HFFc6 (cell line): Measurements from ENCODE around the gene TAF1L. TPM values are rescaled to one million over a fixed set of nuclear protein-coding genes. Genes with fewer than 3 reads are reported as not detected.
"Not testable (repeated sequence)": the region's sequence is repeated elsewhere in the genome, so short reads cannot be mapped to it uniquely, and the experiment has no call there.

Source experiments
- DNase-seq: peaks from one replicate; pipeline ENCODE4 v3.0.0-alpha.2; 2018
- H3K27ac Mint-ChIP-seq: 2 replicates; pipeline ENCODE4 v1.8.0; 2020; ENCODE audit warnings: mild to moderate bottlenecking, mixed read lengths
- H3K27me3 Mint-ChIP-seq: 2 replicates; pipeline ENCODE4 v1.8.0; 2021; ENCODE audit warnings: mild to moderate bottlenecking, moderate library complexity, mixed read lengths; ENCODE audit not compliant: insufficient read depth
- H3K36me3 Mint-ChIP-seq: 2 replicates; pipeline ENCODE4 v1.8.0; 2021; ENCODE audit warnings: low read depth, mixed read lengths
- H3K4me1 Mint-ChIP-seq: 2 replicates; pipeline ENCODE4 v1.8.0; 2020; ENCODE audit warnings: low read depth, mixed read lengths
- H3K4me3 Mint-ChIP-seq: 2 replicates; pipeline ENCODE4 v1.8.0; 2020; ENCODE audit warnings: mild to moderate bottlenecking, moderate library complexity, mixed read lengths
- H3K9me3 Mint-ChIP-seq: 2 replicates; pipeline ENCODE4 v1.8.0; 2020; ENCODE audit warnings: mild to moderate bottlenecking, mixed read lengths
- total RNA-seq, 6 experiments: library from RNA; stranded (reverse); fragmentation: NEBNext Ultra II Directional; extraction: Animal tissue kit (Norgen Biotek cat#: 25700); gene quantifications; 2 replicates in 1 of 6; 3 replicates in 5 of 6; pipeline ENCODE4 v1.2.3, GENCODE V29; 2021
- TF ChIP-seq, protein P1 (sequence below): fragments of 200-600 bp; sonication (generic); IDR thresholded peaks from 2 replicates; pipeline ENCODE4 v1.5.0; 2021; ENCODE audit warnings: antibody characterized with exemption, mild to moderate bottlenecking

The TAF1L gene
- total RNA-seq, 6 experiments from 2014 or later, result not detected

- no peak for DNase-seq
Observed at GRCh38 chr9:32665101-32665500, 29.6 kb upstream of the TAF1L start.

DNA sequence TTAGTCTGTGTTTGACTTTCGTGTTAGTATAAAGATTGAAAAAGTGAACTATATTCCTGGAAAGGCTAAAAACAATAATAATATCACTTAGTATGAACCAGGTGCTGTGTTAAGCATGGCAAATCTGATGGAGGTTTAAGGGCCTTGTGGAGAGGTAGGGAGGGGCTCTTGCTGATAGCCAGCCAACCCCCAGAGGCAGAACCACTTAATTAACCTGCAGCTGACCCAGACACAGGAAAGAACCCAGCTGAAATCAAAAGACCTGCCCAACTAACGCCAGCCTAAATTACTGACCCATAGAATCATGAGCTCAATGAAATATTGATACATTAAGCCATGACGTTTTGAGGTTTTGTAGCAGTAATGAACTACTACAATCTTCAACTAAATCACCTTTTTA, 28.3 kb upstream of the TAF1L start:
- Mint-ChIP-seq H3K27me3 (no peaks in the 10 kb centered on the region; the same call in 1 of the 2 replicates), H3K4me1 (peaks cover 5% of the 10 kb centered on the region; the same call in 1 of the 2 replicates), H3K9me3 (no peaks in the 10 kb centered on the region; the same call in 1 of the 2 replicates), H3K36me3 (no peaks in the 10 kb centered on the region), H3K27ac (no peak overlapping the region), H3K4me3 (no peak overlapping the region)
- TF ChIP-seq, protein P1, sequence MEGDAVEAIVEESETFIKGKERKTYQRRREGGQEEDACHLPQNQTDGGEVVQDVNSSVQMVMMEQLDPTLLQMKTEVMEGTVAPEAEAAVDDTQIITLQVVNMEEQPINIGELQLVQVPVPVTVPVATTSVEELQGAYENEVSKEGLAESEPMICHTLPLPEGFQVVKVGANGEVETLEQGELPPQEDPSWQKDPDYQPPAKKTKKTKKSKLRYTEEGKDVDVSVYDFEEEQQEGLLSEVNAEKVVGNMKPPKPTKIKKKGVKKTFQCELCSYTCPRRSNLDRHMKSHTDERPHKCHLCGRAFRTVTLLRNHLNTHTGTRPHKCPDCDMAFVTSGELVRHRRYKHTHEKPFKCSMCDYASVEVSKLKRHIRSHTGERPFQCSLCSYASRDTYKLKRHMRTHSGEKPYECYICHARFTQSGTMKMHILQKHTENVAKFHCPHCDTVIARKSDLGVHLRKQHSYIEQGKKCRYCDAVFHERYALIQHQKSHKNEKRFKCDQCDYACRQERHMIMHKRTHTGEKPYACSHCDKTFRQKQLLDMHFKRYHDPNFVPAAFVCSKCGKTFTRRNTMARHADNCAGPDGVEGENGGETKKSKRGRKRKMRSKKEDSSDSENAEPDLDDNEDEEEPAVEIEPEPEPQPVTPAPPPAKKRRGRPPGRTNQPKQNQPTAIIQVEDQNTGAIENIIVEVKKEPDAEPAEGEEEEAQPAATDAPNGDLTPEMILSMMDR, result no peak
- no peak for DNase-seq

More at GRCh38 chr9:32665101-32665500, 29.6 kb upstream of the TAF1L start:
- H3K4me3 Mint-ChIP-seq, result no peak overlapping the region
- no peaks in the 10 kb centered on the region for H3K36me3 Mint-ChIP-seq
- TF ChIP-seq, protein P1, result no peak
- peaks cover 5% of the 10 kb centered on the region; the same call in 1 of the 2 replicates for H3K4me1 Mint-ChIP-seq
- H3K27ac Mint-ChIP-seq, result no peak overlapping the region
- H3K27me3 Mint-ChIP-seq, result no peaks in the 10 kb centered on the region; the same call in 1 of the 2 replicates
- no peaks in the 10 kb centered on the region; the same call in 1 of the 2 replicates for H3K9me3 Mint-ChIP-seq

DNA sequence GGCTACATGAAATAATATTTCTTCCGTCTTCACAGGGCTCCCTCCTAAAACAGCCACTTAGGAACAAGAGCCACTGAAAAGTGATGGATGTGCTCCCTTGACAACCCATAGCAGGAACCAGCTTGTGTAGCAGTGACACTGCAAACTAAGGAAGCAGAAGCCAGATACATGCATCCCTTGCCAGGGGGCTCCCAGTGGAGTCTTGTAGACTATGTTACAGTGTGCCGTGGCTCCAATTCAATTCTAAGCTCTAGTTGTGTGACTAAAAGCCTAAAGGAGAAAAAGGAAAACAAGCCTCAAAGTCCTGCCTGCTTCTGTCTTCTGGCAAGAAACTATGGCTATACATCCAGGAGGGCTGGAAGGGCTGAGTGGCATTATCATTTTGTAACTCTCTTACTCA, 12.2 kb upstream of the TAF1L start:
- no peaks in the 10 kb centered on the region for H3K9me3 Mint-ChIP-seq
- no peak overlapping the region for H3K27ac Mint-ChIP-seq
- peaks cover 11% of the 10 kb centered on the region for H3K4me1 Mint-ChIP-seq
- no peak for DNase-seq
- H3K4me3 Mint-ChIP-seq, result no peak overlapping the region
- H3K27me3 Mint-ChIP-seq, result no peaks in the 10 kb centered on the region; the same call in 1 of the 2 replicates
- no peaks in the 10 kb centered on the region for H3K36me3 Mint-ChIP-seq
- TF ChIP-seq, protein P1, result no peak

- peak; percentile 89 for DNase-seq
- H3K27ac Mint-ChIP-seq, result peak overlapping the region; percentile 46; the same call in 1 of the 2 replicates
- H3K4me1 Mint-ChIP-seq, result peaks cover 11% of the 10 kb centered on the region
- H3K4me3 Mint-ChIP-seq, result no peak overlapping the region
- H3K27me3 Mint-ChIP-seq, result no peaks in the 10 kb centered on the region; the same call in 1 of the 2 replicates
- TF ChIP-seq, protein P1, result no peak
- no peaks in the 10 kb centered on the region for H3K36me3 Mint-ChIP-seq
- no peaks in the 10 kb centered on the region for H3K9me3 Mint-ChIP-seq
Observed at GRCh38 chr9:32644698-32645097, 9.2 kb upstream of the TAF1L start.

DNA sequence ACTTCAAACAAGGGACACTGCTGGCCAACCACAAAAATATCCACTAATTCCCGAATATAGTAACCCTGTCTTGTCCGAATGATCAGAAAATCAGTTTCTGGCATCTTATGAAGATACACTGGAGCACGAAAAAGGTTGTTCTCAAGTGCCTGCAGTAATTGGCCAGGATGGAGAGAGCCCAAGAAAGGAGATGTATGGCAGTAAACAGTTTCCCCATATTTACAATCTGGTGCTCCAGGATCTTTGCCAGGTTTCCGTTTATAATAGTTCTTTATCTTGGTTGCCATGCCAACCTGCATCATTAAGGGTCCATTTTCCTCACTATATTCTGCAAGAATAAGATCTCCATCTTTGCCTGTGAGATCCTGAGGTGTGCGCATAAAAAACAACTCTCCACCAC, 2.3 kb downstream of the TAF1L start:
- not testable (repeated sequence) for H3K27me3 Mint-ChIP-seq, H3K4me3 Mint-ChIP-seq, H3K4me1 Mint-ChIP-seq, DNase-seq, H3K9me3 Mint-ChIP-seq, H3K27ac Mint-ChIP-seq, H3K36me3 Mint-ChIP-seq

DNA sequence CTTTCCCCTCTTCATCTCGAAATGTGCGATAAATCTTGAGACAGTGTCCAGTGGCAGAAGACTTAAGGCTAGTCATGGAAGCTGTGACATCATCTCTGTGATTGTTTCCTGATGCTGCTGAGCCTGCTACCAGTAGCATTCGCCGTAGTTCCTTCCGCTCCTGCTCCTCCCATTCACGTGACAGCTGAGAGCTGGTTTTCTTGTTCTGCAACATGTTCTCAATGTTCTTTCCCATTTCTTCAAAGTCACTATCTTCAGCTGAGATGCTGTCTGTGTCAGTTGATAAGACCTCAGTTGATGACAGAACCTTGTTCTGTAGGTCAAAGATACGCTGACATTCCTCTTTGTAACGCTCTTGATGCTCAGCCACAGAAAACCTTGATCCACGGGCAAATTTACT, 3.5 kb downstream of the TAF1L start:
- no peak overlapping the region for H3K4me3 Mint-ChIP-seq
- H3K36me3 Mint-ChIP-seq, result no peaks in the 10 kb centered on the region
- peaks cover 3% of the 10 kb centered on the region for H3K27me3 Mint-ChIP-seq
- peaks cover 4% of the 10 kb centered on the region; the same call in 1 of the 2 replicates for H3K9me3 Mint-ChIP-seq
- TF ChIP-seq, protein P1, result no peak
- H3K27ac Mint-ChIP-seq, result no peak overlapping the region
- H3K4me1 Mint-ChIP-seq, result no peaks in the 10 kb centered on the region
- DNase-seq, result no peak
